GM12872 (cell line): ENCODE results near the gene AKNA.

ENCODE experiments used
- TF ChIP-seq, protein P1 (sequence below): IDR thresholded peaks from 3 replicates; pipeline ENCODE4 v1.5.1; 2011; ENCODE audit warnings: low read depth, mild to moderate bottlenecking, low read length, moderate library complexity; ENCODE audit not compliant: insufficient read depth

The AKNA gene

DNA sequence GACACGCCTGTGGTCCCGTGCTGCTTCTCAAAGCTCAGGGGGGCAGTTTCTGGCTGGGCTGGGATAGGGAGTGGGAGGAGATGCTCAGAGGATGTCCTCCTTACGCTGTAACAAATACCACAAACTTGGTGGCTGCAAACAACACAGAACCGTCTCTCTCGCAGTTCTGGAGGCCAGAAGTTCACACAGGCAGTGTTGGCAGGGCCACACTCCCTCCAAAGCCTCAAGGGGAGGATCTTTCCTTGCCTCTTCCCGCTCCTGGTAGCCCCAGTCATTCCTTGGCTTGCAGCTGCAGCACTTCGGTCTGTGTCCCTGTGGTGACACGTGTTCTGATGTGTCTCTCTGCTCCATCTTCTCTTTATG, 75.3 kb downstream of the AKNA start:
- TF ChIP-seq, protein P1, sequence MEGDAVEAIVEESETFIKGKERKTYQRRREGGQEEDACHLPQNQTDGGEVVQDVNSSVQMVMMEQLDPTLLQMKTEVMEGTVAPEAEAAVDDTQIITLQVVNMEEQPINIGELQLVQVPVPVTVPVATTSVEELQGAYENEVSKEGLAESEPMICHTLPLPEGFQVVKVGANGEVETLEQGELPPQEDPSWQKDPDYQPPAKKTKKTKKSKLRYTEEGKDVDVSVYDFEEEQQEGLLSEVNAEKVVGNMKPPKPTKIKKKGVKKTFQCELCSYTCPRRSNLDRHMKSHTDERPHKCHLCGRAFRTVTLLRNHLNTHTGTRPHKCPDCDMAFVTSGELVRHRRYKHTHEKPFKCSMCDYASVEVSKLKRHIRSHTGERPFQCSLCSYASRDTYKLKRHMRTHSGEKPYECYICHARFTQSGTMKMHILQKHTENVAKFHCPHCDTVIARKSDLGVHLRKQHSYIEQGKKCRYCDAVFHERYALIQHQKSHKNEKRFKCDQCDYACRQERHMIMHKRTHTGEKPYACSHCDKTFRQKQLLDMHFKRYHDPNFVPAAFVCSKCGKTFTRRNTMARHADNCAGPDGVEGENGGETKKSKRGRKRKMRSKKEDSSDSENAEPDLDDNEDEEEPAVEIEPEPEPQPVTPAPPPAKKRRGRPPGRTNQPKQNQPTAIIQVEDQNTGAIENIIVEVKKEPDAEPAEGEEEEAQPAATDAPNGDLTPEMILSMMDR, result no peak

DNA sequence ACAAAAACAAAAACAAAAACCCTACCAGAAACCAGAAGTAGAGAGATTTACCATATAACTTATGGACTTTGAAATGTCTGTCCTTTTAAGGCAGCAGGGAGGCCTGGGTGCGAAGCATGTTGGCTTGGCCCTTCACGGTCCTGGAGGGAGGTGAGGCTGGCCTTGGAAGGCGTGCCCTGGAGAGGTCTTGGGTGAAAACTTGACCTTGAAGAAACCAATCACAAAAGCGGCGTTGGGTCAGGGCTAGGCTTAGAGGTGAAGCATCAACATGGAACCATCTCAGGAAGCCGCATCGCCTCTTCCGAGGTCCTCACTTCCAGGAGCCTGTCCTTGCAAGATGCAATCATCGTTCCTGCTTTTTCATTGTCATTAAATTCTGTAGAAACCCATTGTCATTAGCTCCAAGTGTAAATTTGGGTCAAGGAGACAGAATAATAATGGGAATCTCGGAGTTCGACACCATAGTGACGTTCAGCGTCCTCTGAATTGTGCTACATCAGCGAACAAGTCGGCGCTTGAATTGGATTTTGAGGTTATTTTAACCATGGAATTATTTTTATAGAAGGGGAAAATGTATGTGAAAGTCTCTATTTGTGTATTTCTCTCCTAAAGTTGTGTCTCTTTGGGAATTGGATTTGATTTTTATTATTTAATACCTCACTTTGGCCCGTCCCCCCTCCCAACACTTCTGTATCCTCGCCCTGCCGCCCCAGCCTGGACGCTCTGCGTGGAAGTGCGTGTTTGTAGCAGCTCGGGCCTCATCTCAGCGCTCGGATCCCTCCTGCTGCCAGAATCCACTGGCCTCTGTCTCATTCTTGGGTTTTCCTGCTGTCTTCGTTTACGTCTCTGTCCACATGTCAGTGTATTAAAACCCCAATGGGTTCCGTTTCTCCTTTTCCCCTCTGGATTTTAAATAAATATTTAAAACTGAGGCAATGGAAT, 75.9 kb downstream of the AKNA start:
- TF ChIP-seq, protein P1, result no peak

DNA sequence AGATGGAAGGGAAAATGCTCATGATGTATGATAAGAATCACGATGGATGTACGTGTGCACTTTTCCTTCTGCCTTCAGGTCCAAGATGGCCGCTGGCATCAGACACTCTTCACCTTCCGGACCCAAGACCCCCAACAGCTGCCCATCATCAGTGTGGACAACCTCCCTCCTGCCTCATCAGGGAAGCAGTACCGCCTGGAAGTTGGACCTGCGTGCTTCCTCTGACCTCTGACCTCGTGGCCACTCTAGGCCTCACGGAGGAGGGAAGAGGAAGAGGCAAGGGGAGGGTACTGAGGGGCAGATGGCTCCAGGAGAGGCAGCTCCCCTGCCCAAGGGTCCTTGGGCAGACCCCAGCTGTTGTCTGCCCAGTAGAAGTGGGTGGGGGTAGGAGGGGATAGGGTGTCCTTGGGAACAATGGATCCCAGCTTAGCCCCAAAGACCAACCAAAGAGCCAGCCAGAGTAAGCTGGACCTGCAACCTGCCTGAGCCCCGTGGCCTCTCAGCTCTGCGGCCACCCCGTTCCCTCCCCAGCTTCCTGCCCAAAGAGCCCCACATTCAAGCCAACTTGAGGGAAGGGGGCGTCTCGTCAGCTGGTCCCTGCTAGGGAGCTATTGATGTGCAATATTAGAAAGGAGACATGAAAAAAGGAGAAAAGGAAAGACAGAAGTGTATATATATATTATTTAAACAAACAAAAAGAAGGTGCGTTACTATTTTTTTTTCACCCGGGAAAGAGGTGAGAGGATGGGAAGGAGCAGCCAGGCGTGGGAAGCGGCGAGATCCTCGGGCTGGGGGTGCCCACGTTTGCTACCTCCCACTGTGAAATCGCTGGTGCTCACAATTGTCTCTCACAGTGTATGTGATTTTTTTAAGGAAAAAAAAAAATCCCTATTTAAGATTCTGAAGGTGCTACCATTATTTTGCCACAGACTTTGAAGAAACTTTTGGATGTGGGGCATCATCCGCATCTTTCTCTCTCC, 77.0 kb downstream of the AKNA start:
- TF ChIP-seq, protein P1, result no peak

DNA sequence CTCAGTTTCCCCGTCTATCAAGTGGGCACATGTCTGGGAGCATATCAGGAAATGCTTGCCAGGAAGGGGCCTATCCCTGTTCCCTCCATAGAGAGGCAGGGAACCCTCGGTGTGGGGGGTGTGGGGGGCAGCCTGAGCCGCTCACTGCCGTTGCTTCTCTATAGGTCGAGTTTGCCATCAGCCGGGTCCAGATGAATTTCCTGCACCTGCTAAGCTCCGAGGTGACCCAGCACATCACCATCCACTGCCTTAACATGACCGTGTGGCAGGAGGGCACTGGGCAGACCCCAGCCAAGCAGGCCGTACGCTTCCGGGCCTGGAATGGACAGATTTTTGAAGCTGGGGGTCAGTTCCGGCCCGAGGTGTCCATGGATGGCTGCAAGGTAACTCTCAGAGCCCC, 78.7 kb downstream of the AKNA start:
- TF ChIP-seq, protein P1, result no peak

DNA sequence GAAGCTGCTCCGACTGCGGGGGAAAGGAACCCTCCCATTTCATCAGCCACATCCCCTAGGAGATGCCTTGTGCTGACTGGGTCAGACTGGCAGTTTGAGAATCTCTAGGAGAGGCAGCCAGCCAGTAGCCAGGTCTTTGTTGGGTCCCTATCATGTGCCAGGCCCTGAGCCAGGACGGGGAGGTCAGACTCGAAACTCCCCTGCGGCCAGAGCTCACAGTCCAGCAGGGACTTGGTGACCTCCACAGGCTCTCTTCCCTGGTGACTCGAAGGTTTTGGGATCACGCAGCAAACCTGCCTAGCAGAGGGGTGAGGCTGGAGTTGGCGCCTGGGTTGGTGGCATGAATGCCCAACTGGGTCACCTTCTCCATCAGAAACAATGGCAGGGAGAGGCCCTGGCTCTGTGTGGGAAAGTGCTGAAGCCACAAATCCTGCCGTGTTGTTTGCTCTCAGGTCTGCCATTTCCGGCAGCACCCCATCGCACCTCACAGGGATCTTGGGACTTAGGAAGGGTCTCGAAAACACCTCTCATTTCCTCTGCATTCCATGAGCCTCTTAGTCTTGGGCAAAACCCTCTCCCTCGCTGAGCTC, 79.3 kb downstream of the AKNA start:
- TF ChIP-seq, protein P1, result no peak

DNA sequence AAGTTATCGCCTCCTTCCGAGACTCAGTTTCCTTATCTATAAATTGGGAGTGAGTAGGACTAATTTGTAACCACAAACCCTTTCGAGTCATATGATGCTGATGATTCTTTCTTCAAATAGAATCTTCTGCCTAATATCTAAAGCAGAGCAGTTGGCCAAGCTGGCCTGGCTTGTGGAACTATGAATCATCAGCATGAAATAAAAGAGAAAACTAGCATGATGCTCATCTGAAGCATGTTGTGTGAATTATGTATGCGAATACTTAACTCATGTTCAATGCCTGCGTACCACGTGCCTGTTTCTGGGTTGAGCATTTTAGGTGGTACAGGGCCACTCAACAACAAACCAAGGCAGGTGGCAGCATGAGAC, 79.9 kb downstream of the AKNA start:
- TF ChIP-seq, protein P1, result no peak

DNA sequence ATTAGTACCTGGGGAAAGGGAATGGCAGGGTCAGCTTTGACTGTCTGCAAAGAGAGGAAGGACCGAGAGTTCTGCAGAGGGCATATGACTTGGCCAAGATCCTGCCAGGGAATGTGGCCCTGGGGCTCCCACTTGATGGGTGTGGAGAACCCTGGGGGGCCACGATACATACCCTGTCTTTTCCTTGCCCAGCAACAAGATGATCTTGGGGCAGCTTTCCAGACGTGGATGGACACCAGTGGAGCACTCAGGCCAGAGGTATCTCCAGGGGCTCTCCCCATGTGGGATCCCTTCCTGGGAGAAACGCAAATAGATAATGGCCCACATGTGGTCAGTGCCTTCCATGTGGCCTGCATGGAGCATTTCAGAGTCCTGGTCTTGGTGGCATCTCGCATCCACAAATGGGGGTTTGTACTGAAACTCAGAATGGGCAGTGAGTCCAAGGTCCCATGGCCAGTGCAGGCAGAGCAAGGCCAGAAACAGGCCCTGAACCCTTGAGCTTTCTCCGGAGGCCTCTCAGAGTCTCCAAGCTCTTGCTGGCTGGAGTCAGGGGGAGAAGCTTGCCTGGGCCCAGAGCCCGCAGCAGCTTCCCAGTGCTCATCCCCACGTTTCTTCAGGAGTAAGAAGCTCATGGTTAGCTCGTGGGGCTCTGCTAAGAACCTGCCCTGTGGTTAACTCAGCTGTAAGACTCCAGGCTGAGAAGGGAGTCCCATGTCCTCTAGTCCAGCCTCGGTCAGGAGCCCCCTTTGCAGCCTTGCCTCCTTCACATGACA, 83.2 kb downstream of the AKNA start:
- TF ChIP-seq, protein P1, result no peak
